MM.1S (cell line): ENCODE measurements around the gene COPG2.

ENCODE experiments used
- EZH2 ChIP-seq: fragments of 300-600 bp; sonication (generic); optimal IDR thresholded peaks from 2 replicates; pipeline ENCODE3; 2017; ENCODE audit warnings: low read depth, mild to moderate bottlenecking, antibody characterized with exemption, low read length, mixed read lengths
- EZH2phosphoT487 ChIP-seq: fragments of 300-600 bp; sonication (generic); IDR thresholded peaks from 2 replicates; pipeline ENCODE4 v1.6.1; 2018; ENCODE audit warnings: antibody characterized with exemption, low read length
- TF ChIP-seq, protein P1 (sequence below): fragments of 300-600 bp; sonication (generic); IDR thresholded peaks from 2 replicates; pipeline ENCODE4 v1.5.1; 2016; ENCODE audit warnings: antibody characterized with exemption, low read length, mixed read lengths

DNA sequence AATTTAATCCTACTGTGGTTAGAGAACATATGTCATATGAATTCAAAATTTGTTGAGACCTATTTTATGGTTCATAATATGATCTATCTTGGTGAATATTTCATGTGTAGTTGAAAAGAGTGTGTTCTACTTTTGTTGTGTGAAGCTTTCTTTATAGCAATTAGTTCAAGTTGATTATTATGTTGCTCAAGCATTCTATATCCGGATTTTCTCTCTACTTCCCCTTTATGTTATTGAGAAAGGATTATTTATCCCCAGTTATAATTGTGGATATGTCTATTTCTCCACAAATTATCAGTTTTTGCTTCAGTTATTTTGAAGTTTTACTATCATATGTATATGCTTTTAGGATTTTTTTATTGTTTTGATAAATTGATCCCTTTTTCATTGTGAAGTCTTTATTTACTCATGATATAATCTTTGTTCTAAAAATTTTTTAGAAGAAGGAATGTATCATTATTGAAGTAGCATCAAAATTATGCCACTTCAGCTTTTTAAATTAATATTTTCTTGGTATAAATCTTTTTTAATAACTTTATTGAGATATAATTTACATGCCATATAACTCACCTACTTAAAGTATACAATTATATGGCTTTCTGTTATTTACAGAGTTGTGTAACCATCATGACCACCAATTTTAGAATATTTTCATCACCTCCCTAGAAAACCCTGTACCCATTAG, 188.7 kb downstream of the COPG2 start:
- TF ChIP-seq, protein P1, sequence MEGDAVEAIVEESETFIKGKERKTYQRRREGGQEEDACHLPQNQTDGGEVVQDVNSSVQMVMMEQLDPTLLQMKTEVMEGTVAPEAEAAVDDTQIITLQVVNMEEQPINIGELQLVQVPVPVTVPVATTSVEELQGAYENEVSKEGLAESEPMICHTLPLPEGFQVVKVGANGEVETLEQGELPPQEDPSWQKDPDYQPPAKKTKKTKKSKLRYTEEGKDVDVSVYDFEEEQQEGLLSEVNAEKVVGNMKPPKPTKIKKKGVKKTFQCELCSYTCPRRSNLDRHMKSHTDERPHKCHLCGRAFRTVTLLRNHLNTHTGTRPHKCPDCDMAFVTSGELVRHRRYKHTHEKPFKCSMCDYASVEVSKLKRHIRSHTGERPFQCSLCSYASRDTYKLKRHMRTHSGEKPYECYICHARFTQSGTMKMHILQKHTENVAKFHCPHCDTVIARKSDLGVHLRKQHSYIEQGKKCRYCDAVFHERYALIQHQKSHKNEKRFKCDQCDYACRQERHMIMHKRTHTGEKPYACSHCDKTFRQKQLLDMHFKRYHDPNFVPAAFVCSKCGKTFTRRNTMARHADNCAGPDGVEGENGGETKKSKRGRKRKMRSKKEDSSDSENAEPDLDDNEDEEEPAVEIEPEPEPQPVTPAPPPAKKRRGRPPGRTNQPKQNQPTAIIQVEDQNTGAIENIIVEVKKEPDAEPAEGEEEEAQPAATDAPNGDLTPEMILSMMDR: no peak
- no peak for TF ChIP-seq EZH2phosphoT487
- no peak for TF ChIP-seq EZH2
